Stimulated activated CD4-positive, alpha-beta T cell treated with anti-CD3 and anti-CD28 coated beads, Interleukin-2, amount 100 ng/mL, for 48 hours (primary cell): ENCODE results near the gene LIMS4.
"Not testable (repeated sequence)": the region's sequence is repeated elsewhere in the genome, so short reads cannot be mapped to it uniquely, and the experiment has no call there.

ENCODE experiments used
- DNase-seq, 2 donors: peaks; one replicate each; pipeline ENCODE4 v3.0.0-alpha.2; 2020

LIMS4 gene

DNA sequence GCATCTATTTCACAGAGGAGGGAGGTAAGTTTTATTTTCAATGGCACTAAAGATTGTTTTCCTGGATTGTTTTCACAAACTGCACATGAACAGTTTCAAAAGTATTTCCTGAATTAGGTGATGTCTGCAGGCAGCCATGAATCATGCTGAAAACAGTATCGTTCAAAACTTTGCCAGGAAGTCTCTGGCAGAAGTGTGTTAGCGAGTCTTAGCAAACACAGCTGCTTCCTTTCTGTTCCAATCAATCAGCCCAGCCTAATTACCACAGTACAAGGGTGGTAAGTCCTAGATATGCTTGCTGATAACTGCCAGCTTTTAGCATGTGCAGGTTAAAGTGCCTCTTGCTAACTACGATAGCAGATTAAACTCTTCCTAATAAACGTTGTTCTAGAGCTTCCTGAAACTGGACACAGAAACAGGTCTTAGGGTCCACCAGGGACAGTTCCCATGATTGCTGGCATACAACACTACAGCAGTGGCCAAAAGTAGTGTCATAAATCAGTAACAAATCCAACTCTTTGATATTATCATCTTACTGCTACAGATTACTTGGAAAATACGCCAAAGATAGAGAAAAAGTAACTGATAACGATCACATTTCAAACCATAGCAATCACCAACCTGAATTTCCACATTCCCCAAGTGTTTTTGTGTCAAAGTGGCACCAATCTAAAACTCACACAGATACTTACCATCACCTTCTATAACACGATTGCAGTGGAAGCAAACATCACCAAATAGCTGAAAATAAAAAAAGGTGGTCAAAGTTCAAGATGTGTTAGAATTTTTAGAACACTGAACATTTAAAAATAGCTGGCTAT, 23.3 kb downstream of the LIMS4 start:
- not testable (repeated sequence) for DNase-seq

DNA sequence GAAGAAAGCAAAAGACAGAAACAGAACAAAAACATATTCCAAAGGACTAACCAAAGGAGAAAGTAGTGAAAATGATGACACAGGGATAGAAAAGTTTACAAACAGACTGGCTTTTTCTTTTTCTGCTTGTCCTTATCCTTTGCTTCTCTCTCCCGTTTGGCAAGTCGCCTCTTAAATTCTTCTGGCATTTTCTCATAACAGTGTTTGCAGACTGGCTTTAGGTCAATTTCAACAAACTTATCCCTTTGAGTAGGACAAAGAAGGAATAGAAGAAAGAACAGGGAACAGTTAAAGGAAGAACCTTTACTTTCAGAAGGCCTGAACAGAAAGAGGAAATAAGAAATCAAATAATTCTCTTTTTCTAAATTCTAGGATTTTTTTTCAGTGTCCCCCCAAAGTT, 26.0 kb downstream of the LIMS4 start:
- DNase-seq: not testable (repeated sequence)

DNA sequence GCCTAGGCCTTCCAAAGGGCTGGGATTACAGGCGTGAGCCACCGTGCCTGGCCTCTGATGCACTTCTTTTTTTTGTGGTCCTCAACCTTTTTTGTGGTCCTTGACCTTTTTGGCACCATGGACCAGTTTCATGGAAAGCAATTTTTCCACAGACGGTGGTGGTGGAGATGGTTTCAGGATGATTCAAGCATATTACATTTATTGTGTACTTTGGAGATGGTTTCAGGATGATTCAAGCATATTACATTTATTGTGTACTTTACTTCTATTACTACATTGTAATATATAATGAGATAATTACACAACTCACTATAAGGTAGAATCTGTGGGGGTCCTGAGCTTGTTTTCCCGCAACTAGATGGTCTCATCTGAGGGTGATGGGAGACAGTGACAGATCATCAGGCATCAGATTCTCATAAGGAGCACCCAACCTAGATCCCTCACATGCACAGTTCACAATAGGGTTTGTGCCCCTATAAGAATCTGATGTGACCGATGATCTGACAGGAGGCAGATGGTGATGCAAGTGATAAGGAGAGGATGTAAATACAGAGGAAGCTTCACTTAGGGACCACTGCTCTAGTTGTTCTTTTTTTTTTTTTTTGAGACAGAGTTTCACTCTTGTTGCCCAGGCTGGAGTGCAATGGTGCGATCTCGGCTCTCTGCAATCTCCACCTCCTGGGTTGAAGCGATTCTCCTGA, 29.2 kb downstream of the LIMS4 start:
- not testable (repeated sequence) for DNase-seq

DNA sequence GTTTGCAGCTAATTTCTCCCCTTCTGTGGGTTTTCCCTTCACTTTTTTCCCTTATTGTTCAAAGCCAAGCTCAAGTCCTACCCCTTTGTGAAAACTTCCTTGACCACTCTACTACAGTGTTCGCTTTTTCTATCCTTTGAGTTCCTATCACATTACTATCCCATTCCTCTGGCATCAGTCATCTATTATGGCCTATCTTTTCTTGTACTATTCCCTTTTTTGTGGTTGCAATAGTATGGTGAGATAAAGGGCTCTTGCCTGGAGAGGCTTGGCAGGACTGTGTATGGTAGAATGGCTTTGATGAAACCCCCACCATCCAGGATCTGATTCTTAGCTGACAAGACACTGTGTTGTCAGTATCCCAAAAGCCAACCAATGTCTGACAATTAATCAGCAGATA, 30.7 kb downstream of the LIMS4 start:
- not testable (repeated sequence) for DNase-seq

DNA sequence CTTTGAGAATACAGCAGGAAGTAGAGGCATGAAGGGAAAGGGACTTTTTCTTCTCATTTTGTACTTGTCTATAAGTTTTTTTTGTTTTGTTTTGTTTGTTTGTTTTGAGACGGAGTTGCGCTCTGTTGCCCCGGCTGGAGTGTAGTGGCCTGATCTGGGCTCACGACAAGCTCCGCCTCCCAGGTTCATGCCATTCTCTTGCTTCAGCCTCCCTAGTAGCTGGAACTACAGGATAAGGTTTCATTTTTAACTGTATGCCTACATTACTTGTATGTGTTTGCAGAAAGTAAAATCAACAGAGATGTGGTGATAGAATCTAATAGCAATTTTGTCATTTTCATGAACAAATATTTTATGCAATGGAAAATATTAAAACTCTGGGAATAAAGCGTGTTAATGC, 38.1 kb downstream of the LIMS4 start:
- DNase-seq: not testable (repeated sequence)

DNA sequence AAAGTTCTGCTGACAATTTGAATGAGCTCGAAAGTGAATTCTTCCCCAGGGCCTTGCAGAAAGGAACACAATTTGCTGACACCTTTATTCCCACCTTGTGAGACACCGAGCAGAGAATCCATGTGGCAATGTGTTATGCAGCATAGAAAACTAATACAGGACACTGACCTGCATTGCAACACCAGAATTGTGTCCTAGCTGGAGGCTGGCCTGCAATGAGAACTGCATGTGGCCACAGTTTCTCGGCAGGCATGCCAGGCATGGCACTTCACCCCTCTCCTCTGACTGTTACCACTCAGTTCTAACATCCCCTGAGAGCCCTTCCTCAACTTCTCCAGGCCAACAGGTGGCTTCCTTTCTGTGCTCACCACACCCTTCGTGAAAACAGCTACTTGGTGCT, 46.9 kb downstream of the LIMS4 start:
- DNase-seq: not testable (repeated sequence)

DNA sequence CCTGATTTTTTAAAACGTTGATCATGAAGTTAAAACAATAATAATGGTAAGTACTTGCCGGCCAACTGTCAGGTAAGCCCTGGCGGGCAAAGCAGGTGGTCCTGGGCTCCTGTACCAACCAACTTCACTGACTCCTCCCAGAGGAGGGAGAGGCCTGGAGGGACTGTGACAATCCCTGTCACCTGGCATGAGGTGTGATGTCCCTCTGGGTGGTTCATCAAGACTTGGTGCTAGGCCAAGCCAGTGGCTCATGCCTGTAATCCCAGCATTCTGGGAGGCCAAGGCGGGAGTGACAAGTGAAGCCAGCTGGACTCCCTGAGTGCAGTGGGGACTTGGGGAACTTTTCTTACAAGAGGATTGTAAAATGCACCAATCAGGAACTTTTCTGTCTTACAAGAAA, 48.2 kb downstream of the LIMS4 start:
- not testable (repeated sequence) for DNase-seq

DNA sequence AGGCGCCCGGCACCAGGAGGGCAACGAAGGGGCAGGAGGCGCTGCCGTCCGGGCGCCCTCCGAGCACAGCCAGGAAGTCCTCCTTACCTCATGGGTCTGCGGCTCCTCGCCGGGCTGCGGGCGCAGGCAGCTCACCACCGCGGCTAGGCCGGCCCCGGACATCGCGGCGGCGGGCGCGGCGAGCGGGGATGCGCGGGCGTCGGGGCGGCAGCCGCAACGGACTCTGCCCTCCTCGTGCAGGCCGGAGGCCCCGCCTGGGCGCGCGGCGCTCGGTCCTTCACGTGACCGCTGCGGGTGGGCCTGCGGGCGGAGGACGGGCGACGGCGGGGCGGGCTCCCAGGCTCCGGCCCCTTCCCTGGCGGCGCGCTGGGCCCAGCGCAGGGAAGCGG, 49.0 kb downstream of the LIMS4 start:
- DNase-seq: not testable (repeated sequence)

DNA sequence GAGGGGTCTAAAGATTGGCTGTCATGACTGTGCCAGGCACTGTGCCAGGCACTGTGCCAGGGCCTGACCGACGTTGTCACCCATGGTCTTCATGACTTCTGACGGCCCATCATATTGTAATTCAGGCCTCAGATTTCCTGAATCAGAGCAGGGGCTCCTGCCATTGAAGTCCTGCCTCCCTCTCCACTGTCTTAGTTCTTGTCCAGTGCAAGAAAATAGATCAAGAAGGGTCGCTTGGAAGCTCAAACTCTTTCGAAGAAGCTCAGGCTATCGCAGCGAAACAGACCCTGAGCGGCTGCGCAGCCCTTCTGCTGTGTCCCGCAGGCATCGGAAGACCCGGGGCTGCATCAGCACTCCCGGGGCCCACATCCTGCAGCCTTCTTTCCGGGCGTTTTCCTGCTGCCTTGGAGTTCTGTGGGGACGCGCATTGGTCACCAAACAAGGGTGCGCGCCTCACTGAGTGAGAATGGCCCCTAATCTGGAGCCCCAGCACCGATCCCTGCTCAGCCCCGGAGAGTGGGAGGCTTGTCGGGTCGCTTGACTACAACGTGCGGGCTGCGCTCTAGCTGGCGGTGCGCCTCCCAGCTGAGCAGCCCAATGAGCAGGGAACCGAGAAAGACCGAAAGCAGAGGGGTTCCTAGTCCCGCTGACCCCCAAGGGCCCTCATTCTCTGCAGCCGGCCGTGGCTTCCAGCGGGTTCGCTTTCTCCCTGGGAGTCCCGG, 49.6 kb downstream of the LIMS4 start:
- not testable (repeated sequence) for DNase-seq

DNA sequence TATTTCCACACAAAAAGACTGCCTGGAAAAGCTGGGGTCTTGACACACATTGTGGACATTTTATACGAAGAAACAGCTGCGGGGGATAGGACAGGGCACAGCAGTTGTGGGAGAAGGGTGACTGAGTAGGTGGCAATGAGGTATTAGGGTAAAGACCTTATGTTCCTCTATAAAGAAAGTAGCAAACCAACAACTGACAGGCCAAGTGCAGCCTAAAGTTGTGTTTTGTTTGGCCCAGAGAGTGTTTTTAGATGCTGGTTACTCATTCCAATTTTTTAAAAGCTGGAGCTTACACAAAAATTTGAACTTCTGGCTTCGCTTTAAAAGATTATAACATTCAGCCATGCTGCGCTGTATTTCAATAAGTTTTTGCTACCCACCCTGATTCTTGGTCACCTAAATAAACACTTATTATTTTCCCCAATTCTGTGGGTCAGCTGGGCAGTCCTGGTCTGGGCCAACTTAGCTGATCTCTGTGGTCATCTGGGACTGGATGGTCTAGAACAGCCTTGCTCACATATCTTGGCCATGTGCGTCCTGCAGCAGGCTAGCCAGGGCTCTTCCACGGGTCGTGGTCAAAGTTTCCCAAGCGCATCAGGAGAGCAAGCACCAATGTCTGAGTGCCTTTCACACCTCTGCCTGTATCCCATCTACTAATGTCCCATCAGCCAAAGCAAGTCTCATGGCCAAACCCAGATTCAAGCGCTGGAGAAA, 51.8 kb downstream of the LIMS4 start:
- not testable (repeated sequence) for DNase-seq

DNA sequence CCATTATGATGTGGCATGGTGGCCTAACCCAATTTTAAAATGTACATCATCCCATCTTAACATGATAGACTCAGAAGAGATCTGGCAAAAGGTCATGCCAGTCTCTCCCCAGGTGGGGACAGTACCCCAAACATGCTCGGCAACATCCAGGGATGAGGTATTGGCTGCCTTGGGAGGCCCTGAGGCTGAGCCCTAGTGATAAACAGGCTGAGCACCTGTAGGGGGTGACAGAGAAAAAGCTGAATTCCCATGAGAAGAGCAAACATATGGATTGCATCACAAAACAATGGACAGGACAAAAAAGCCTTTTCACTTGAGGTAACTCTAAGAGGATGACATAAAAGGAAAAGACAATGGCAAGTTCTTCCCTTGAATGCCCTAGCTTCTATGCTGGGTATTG, 65.5 kb downstream of the LIMS4 start:
- not testable (repeated sequence) for DNase-seq

DNA sequence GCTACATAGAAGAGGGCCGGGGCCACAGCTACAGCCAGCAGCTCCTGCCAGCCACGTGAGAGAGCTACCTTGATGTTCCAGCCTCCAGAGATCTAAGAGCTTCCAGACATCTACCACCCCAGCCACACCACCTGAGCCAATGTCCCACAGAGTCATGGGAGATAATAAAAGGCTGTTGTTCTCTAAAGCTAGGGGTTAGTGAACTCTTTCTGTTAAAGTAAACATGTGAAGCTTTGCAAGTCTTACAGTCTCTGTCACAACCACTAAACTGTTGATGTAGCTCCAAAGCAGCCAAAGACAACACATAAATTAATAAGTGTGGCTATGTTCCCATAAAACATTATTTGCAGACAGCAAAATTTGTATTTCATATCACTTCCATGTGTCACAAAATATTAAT, 67.6 kb downstream of the LIMS4 start:
- DNase-seq: not testable (repeated sequence)

DNA sequence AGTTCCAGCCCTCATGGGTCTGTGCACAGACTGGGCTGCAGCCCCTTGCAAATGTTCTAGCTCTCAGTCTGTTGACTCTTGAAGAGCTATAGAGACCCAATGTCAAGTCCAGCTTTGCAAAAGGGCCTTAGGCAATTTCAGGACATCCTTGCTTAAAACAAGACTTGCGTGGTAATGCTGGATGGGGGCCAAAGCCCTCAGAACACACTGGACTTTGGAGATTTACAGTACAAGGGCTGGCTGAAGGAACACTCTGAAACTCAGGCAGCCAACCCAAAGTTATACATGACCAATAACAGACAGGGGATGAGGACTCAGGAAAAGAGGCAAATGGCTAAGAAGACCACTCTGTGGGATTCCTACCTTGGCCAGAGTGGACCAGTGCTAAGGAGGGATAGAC, 68.4 kb downstream of the LIMS4 start:
- DNase-seq: not testable (repeated sequence)

DNA sequence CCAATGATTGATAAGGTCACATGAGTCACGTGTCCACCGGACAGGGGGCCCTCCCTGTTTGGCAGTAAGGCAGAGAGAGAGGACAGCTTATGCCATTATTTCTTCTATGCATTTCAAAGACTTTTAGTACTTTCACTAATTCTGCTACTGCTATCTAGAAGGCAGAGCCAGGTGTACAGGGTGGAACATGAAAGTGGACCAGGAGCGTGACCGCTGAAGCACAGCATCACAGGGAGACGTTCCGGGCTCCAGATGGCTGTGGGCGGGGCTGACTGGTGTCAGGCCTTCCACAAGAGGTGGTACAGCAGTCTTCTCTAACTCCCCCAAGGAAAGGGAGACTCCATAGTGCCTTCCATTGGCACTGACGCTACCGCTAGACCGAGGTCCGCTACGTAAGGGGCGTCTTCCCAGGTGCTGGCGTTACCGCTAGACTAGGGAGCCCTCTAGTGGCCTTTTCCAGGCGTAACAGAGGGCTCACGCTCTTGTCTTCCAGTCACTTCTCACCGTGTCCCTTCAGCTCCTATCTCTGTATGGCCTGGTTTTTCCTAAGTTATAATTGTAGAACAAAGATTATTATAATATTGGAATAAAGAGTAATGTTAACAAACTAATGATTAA, 71.5 kb downstream of the LIMS4 start:
- DNase-seq: not testable (repeated sequence)

DNA sequence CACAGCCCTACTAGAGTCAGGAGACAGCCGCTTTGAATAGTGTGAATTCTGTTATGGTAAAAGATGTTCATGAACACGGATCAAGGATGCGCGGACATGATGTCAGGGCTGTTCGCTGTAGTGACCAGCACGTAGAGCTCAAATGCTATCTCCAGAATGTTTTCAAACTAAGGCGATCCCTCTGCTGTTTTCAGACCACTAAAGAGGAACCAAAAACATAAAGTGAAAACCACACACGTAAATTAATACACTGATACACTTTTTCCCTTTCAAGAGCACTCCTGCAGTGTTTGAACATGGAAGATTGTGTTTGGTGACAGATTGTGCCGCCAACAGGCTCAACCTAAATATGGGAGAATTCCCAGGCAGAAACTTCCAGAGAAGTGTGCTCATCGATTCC, 73.2 kb downstream of the LIMS4 start:
- not testable (repeated sequence) for DNase-seq

DNA sequence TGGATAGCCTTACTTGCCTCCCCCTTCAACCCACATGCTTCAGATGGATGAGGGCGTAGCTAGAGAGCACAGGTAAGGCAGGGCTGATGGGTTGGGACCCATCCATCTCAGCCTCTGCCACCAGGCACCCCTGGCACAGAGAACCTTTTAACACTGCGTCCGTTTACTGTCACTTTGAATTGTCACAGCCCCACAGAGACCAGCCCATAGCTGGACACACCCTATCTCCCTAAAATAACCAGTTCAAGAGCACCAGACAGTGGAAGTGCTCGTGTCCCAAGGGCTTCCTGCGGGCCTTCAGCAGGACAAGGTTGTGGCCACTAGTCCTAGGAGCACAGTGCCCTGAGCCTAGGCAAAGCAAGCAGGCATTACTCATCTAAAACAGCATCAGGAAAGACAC, 76.6 kb downstream of the LIMS4 start:
- DNase-seq: not testable (repeated sequence)
